ENCODE data around the gene SFR1. TPM values are rescaled to one million over a fixed set of nuclear protein-coding genes. Genes with fewer than 3 reads are reported as not detected.
A peak's percentile ranks its signal among the peaks of the same experiment; 100 is the strongest.

SFR1 gene
- total RNA-seq, result 9.7 and 11.6 TPM in 2 replicates

- Histone ChIP-seq H3K79me2 (ENCODE audit: insufficient read depth, low read length) (no peaks in the 10 kb centered on the region), H3K4me3 (ENCODE audit: insufficient read depth, low read length) (peak within 1 kb of the TSS; percentile 88), H4K20me1 (ENCODE audit: insufficient read depth, low read length) (no peaks in the 10 kb centered on the region), H3K27me3 (ENCODE audit: insufficient read depth, low read length) (no peaks in the 10 kb centered on the region), H3K36me3 (ENCODE audit: insufficient read depth, low read length) (no peaks in the 10 kb centered on the region), H3K4me1 (ENCODE audit: insufficient read depth, low read length) (peaks cover 31% of the 10 kb centered on the region), H2AFZ (ENCODE audit: low read length) (peak within 1 kb of the TSS; percentile 96), H3K27ac (ENCODE audit: low read depth, low read length) (peak within 1 kb of the TSS; percentile 100), H3K9me3 (ENCODE audit: low read depth, low read length) (no peaks in the 10 kb centered on the region), H3K4me2 (ENCODE audit: insufficient read depth, low read length) (peak within 1 kb of the TSS; percentile 100)
- peak; percentile 98 for DNase-seq (ENCODE audit: insufficient read length, low spot score, missing footprints)
- peak; percentile 53 for TF ChIP-seq CTCF (IDR thresholded peaks at IDR 0.05; ENCODE audit: extremely low read depth, low read depth, low read length)
Measured at GRCh38 chr10:104121485-104122224, at the start of gene SFR1. Gene SFR1 (plus strand): TSS chr10:104122171. CDS start chr10:104122184, 13 bp downstream.

GRCh38 chr10:104072786-104073185 is 49.2 kb upstream of the SFR1 start:
- Histone ChIP-seq H3K27ac (ENCODE audit: low read depth, low read length) (no peak overlapping the region), H3K36me3 (ENCODE audit: insufficient read depth, low read length) (no peaks in the 10 kb centered on the region), H3K79me2 (ENCODE audit: insufficient read depth, low read length) (no peaks in the 10 kb centered on the region), H3K4me3 (ENCODE audit: insufficient read depth, low read length) (no peak overlapping the region), H4K20me1 (ENCODE audit: insufficient read depth, low read length) (no peaks in the 10 kb centered on the region), H3K4me1 (ENCODE audit: insufficient read depth, low read length) (no peaks in the 10 kb centered on the region), H3K4me2 (ENCODE audit: insufficient read depth, low read length) (no peak overlapping the region), H2AFZ (ENCODE audit: low read length) (no peak overlapping the region), H3K27me3 (ENCODE audit: insufficient read depth, low read length) (peaks cover 45% of the 10 kb centered on the region), H3K9me3 (ENCODE audit: low read depth, low read length) (no peaks in the 10 kb centered on the region)
- no peak for DNase-seq (ENCODE audit: insufficient read length, low spot score, missing footprints)
- no peak for TF ChIP-seq CTCF (IDR thresholded peaks at IDR 0.05; ENCODE audit: extremely low read depth, low read depth, low read length)

- no peak for DNase-seq (ENCODE audit: insufficient read length, low spot score, missing footprints)
- no peak overlapping the region for H3K27ac ChIP-seq (ENCODE audit: low read depth, low read length)
- no peaks in the 10 kb centered on the region for H3K4me1 ChIP-seq (ENCODE audit: insufficient read depth, low read length)
- TF ChIP-seq CTCF (IDR thresholded peaks at IDR 0.05; ENCODE audit: extremely low read depth, low read depth, low read length), result no peak
- no peaks in the 10 kb centered on the region for H4K20me1 ChIP-seq (ENCODE audit: insufficient read depth, low read length)
- H3K36me3 ChIP-seq (ENCODE audit: insufficient read depth, low read length), result no peaks in the 10 kb centered on the region
- H3K27me3 ChIP-seq (ENCODE audit: insufficient read depth, low read length), result peaks cover 43% of the 10 kb centered on the region
- H3K9me3 ChIP-seq (ENCODE audit: low read depth, low read length), result no peaks in the 10 kb centered on the region
- H3K4me2 ChIP-seq (ENCODE audit: insufficient read depth, low read length), result no peak overlapping the region
- no peak overlapping the region for H3K4me3 ChIP-seq (ENCODE audit: insufficient read depth, low read length)
- no peaks in the 10 kb centered on the region for H3K79me2 ChIP-seq (ENCODE audit: insufficient read depth, low read length)
- H2AFZ ChIP-seq (ENCODE audit: low read length), result no peak overlapping the region
Measured at GRCh38 chr10:104074505-104074904, 47.5 kb upstream of the SFR1 start.

GRCh38 chr10:104076743-104077160 is 45.2 kb upstream of the SFR1 start:
- TF ChIP-seq CTCF (IDR thresholded peaks at IDR 0.05; ENCODE audit: extremely low read depth, low read depth, low read length), result no peak
- no peak overlapping the region for H3K4me3 ChIP-seq (ENCODE audit: insufficient read depth, low read length)
- H4K20me1 ChIP-seq (ENCODE audit: insufficient read depth, low read length), result no peaks in the 10 kb centered on the region
- no peak for DNase-seq (ENCODE audit: insufficient read length, low spot score, missing footprints)
- H3K4me1 ChIP-seq (ENCODE audit: insufficient read depth, low read length), result no peaks in the 10 kb centered on the region
- peaks cover 28% of the 10 kb centered on the region for H3K27me3 ChIP-seq (ENCODE audit: insufficient read depth, low read length)
- H3K36me3 ChIP-seq (ENCODE audit: insufficient read depth, low read length), result no peaks in the 10 kb centered on the region
- H3K27ac ChIP-seq (ENCODE audit: low read depth, low read length), result no peak overlapping the region
- no peaks in the 10 kb centered on the region for H3K9me3 ChIP-seq (ENCODE audit: low read depth, low read length)
- no peak overlapping the region for H2AFZ ChIP-seq (ENCODE audit: low read length)
- peak overlapping the region; percentile 21 for H3K4me2 ChIP-seq (ENCODE audit: insufficient read depth, low read length)
- no peaks in the 10 kb centered on the region for H3K79me2 ChIP-seq (ENCODE audit: insufficient read depth, low read length)
